Liver (tissue), 9 donors: ENCODE measurements around the gene ZBTB47. TPM values are rescaled to one million over a fixed set of nuclear protein-coding genes. Genes with fewer than 3 reads are reported as not detected.

Source experiments
- DNase-seq: peaks from one replicate; pipeline ENCODE4 v3.0.0-alpha.2; 2017; ENCODE audit warnings: low spot score
- H3K27ac ChIP-seq, 2 donors: one replicate each; pipeline ENCODE4 v1.7.0; 2013; ENCODE audit warnings: inconsistent platforms in 2 of 2, low read length in 2 of 2, control low read depth in 1 of 2, low read depth in 1 of 2, mild to moderate bottlenecking in 1 of 2
- H3K27me3 ChIP-seq, 4 donors: one replicate each; pipeline versions ENCODE4 v1.6.1 to v1.7.0; 2013; ENCODE audit warnings: low read length in 3 of 4, inconsistent platforms in 1 of 4, mild to moderate bottlenecking in 1 of 4, moderate library complexity in 1 of 4; ENCODE audit not compliant: control insufficient read depth in 4 of 4, insufficient read depth in 4 of 4
- H3K36me3 ChIP-seq, 4 donors: one replicate each; pipeline versions ENCODE4 v1.6.1 to v1.7.0; 2013; ENCODE audit warnings: low read length in 3 of 4, mild to moderate bottlenecking in 3 of 4, low read depth in 1 of 4, moderate library complexity in 1 of 4; ENCODE audit not compliant: control insufficient read depth in 4 of 4, insufficient read depth in 3 of 4
- H3K4me1 ChIP-seq, 4 donors: one replicate each; pipeline versions ENCODE4 v1.6.1 to v1.7.0; 2013; ENCODE audit warnings: low read length in 3 of 4, mild to moderate bottlenecking in 3 of 4, moderate library complexity in 1 of 4; ENCODE audit not compliant: control insufficient read depth in 4 of 4, insufficient read depth in 4 of 4
- H3K4me3 ChIP-seq, 3 donors: one replicate each; pipeline versions ENCODE4 v1.6.1 to v1.7.0; 2013; ENCODE audit warnings: low read length in 3 of 3, control low read depth in 1 of 3, low read depth in 1 of 3, mild to moderate bottlenecking in 1 of 3
- H3K9ac ChIP-seq, 2 donors: one replicate each; pipeline ENCODE4 v1.7.0; 2013; ENCODE audit warnings: low read length in 2 of 2, mild to moderate bottlenecking in 2 of 2, moderate library complexity in 2 of 2, control low read depth in 1 of 2, low read depth in 1 of 2
- H3K9me3 ChIP-seq, 4 donors: one replicate each; pipeline versions ENCODE4 v1.6.1 to v1.7.0; 2013; ENCODE audit warnings: low read length in 3 of 4; ENCODE audit not compliant: control insufficient read depth in 4 of 4
- ATF3 ChIP-seq: IDR thresholded peaks from 2 replicates; pipeline ENCODE4 v1.6.1; 2016; ENCODE audit warnings: antibody characterized with exemption
- CTCF ChIP-seq: fragments of 150-350 bp; IDR thresholded peaks from 2 replicates; pipeline ENCODE4 v1.5.1; 2017; ENCODE audit warnings: improper control_type of control experiment, low read depth, low read length; ENCODE audit not compliant: missing input control
- EGR1 ChIP-seq, 2 donors: IDR thresholded peaks; 2 replicates each; pipeline ENCODE4 v1.6.1; 2016 to 2018; ENCODE audit warnings: antibody characterized with exemption in 2 of 2, low read depth in 2 of 2
- FOXA1 ChIP-seq: IDR thresholded peaks from 2 replicates; pipeline ENCODE4 v1.6.1; 2016; ENCODE audit warnings: antibody characterized with exemption
- FOXA2 ChIP-seq: IDR thresholded peaks from 2 replicates; pipeline ENCODE4 v1.6.1; 2016; ENCODE audit warnings: antibody characterized with exemption
- GABPA ChIP-seq, 2 donors: IDR thresholded peaks in 1 of 2; conservative IDR thresholded peaks in 1 of 2; 2 replicates each; pipeline ENCODE4 v1.6.1; 2016; ENCODE audit warnings: antibody characterized with exemption in 2 of 2, mild to moderate bottlenecking in 1 of 2, moderate library complexity in 1 of 2
- HNF4A ChIP-seq, 2 donors: conservative IDR thresholded peaks; 2 replicates each; pipeline ENCODE4 v1.6.1; 2016; ENCODE audit warnings: antibody characterized with exemption in 2 of 2, mild to moderate bottlenecking in 2 of 2
- HNF4G ChIP-seq: IDR thresholded peaks from 2 replicates; pipeline ENCODE4 v1.6.1; 2016; ENCODE audit warnings: antibody characterized with exemption
- JUND ChIP-seq, 2 donors: IDR thresholded peaks; 2 replicates each; pipeline ENCODE4 v1.6.1; 2016; ENCODE audit warnings: antibody characterized with exemption in 2 of 2
- MAX ChIP-seq: IDR thresholded peaks from 2 replicates; pipeline ENCODE4 v1.6.1; 2016; ENCODE audit warnings: antibody characterized with exemption
- NR2F2 ChIP-seq: IDR thresholded peaks from 2 replicates; pipeline ENCODE4 v1.6.1; 2016; ENCODE audit warnings: antibody characterized with exemption
- RAD21 ChIP-seq, 2 donors: IDR thresholded peaks; 2 replicates each; pipeline ENCODE4 v1.6.1; 2016; ENCODE audit warnings: antibody characterized with exemption in 2 of 2, mild to moderate bottlenecking in 2 of 2
- REST ChIP-seq: IDR thresholded peaks from 2 replicates; pipeline ENCODE4 v1.6.1; 2016; ENCODE audit warnings: antibody characterized with exemption, mild to moderate bottlenecking
- RXRA ChIP-seq, 2 donors: IDR thresholded peaks; 2 replicates each; pipeline ENCODE4 v1.6.1; 2017 to 2018; ENCODE audit warnings: antibody characterized with exemption in 2 of 2, mild to moderate bottlenecking in 1 of 2
- SP1 ChIP-seq: IDR thresholded peaks from 2 replicates; pipeline ENCODE4 v1.6.1; 2018; ENCODE audit warnings: antibody characterized with exemption, mild to moderate bottlenecking
- YY1 ChIP-seq: IDR thresholded peaks from 2 replicates; pipeline ENCODE4 v1.6.1; 2016; ENCODE audit warnings: antibody characterized with exemption, mild to moderate bottlenecking
- ZBTB33 ChIP-seq: IDR thresholded peaks from 2 replicates; pipeline ENCODE4 v1.6.1; 2016; ENCODE audit warnings: antibody characterized with exemption
- WGBS: extraction: QIAGEN DNeasy Blood & Tissue Kit; methylation state at CpG from one replicate; pipeline ENCODE4 v1.1.7; 2013; 5-methylcytosine and 5-hydroxymethylcytosine counted together
- polyA plus RNA-seq, 2 donors: library from polyadenylated mRNA; stranded (reverse) in 1 of 2; unstranded in 1 of 2; fragments of 200-250 nt in 1 of 2; fragments of >200 nt in 1 of 2; fragmentation: Nextera tagmentation in 1 of 2; extraction: Ambion mirVana in 1 of 2; gene quantifications; one replicate each; pipeline versions ENCODE4 v1.2.1 to v1.2.3, GENCODE V29; 2013 to 2015
- total RNA-seq, 2 donors: library from RNA; depleted of rRNA; stranded (reverse); fragments of >200 nt; gene quantifications; one replicate each; pipeline ENCODE4 v1.2.3, GENCODE V29; 2014
- donor health status: healthy.
- donor health status: healthy.
- donor health status: healthy.
- donor health status: healthy.
- donor health status: healthy.

Gene ZBTB47
- total and polyA plus RNA-seq, 4 donors = 0.42 to 7.4 (median 4.2) TPM

GRCh38 chr3:42651248-42652091, 2.0 kb upstream of the ZBTB47 start:
- no peak overlapping the region for H3K4me3 ChIP-seq
- TF ChIP-seq FOXA1 = no peak
- no peak for TF ChIP-seq JUND (IDR thresholded peaks at IDR 0.05)
- TF ChIP-seq HNF4A (conservative IDR thresholded peaks at IDR 0.05) = no peak
- TF ChIP-seq REST = no peak
- TF ChIP-seq MAX = no peak
- no peak for TF ChIP-seq HNF4G
- no peak for TF ChIP-seq ZBTB33
- TF ChIP-seq RAD21 (IDR thresholded peaks at IDR 0.05) = no peak
- TF ChIP-seq CTCF = no peak
- no peak for TF ChIP-seq EGR1 (IDR thresholded peaks at IDR 0.05; ENCODE audit: low read depth in 2 of 2)
- TF ChIP-seq GABPA (IDR thresholded peaks at IDR 0.05 in 1 of 2, conservative IDR thresholded peaks at IDR 0.05 in 1 of 2) = no peak
- TF ChIP-seq SP1 = no peak
- TF ChIP-seq ATF3 = no peak
- TF ChIP-seq RXRA (IDR thresholded peaks at IDR 0.05) = no peak
- no peak for TF ChIP-seq FOXA2
- TF ChIP-seq NR2F2 = no peak
- no peak for TF ChIP-seq YY1
- H3K4me1 ChIP-seq = peaks cover 5 to 15% (median 11%) of the 10 kb centered on the region in 4 donors
- peaks cover 0 to 19% (median 9%) of the 10 kb centered on the region in 4 donors for H3K36me3 ChIP-seq
- no peaks in the 10 kb centered on the region for H3K27me3 ChIP-seq
- H3K9me3 ChIP-seq = no peaks in the 10 kb centered on the region
- DNase-seq = peak; percentile 32
- H3K27ac ChIP-seq = no peak overlapping the region
- no peak overlapping the region for H3K9ac ChIP-seq
- 87% methylated on average over 9 of the region's 9 CpGs for WGBS
